Prostate gland (tissue), 2 donors: ENCODE measurements around the gene SNRPD2. TPM values are rescaled to one million over a fixed set of nuclear protein-coding genes. Genes with fewer than 3 reads are reported as not detected.

Experiments used
- DNase-seq: peaks from one replicate; pipeline ENCODE4 v3.0.0-alpha.2; 2019; ENCODE audit warnings: low spot score
- H3K27ac ChIP-seq, 2 donors: fragments of 200-600 bp; sonication (generic); 2 replicates each; pipeline ENCODE4 v1.5.1; 2017 to 2019
- H3K27me3 ChIP-seq: fragments of 200-600 bp; sonication (generic); replicated peaks from 2 replicates; pipeline ENCODE4 v1.5.1; 2019; ENCODE audit not compliant: insufficient read depth
- H3K36me3 ChIP-seq, 2 donors: fragments of 200-600 bp; sonication (generic); 1 replicate in 1 of 2; 2 replicates in 1 of 2; pipeline versions ENCODE4 v1.5.1 to v1.8.1; 2017 to 2019
- H3K4me1 ChIP-seq: fragments of 200-600 bp; sonication (generic); replicated peaks from 2 replicates; pipeline ENCODE4 v1.5.1; 2019
- H3K4me3 ChIP-seq, 2 donors: fragments of 200-600 bp; sonication (generic); 2 replicates each; pipeline ENCODE4 v1.5.1; 2017 to 2019
- H3K9me3 ChIP-seq: fragments of 200-600 bp; sonication (generic); 2 replicates; pipeline ENCODE4 v1.5.1; 2017
- POLR2A ChIP-seq: fragments of 450-650 bp; IDR thresholded peaks from one replicate; pipeline ENCODE4 v1.6.1; 2016; ENCODE audit warnings: antibody characterized with exemption, mild to moderate bottlenecking
- POLR2AphosphoS5 ChIP-seq: sonication (generic); formaldehyde crosslinking; IDR thresholded peaks from one replicate; pipeline ENCODE4 v1.6.1; 2017; ENCODE audit warnings: antibody characterized with exemption
- WGBS: methylation state at CpG from one replicate; pipeline ENCODE4 v1.1.5; 2018; 5-methylcytosine and 5-hydroxymethylcytosine counted together
- intact Hi-C: fragments of 100-400 bp; cut with DNase I; formaldehyde crosslinking; loops from one replicate; pipeline ENCODE4 v1.14.2; 2022
- total RNA-seq, 2 donors: library from RNA; depleted of rRNA; stranded (reverse); fragments of >200 nt; gene quantifications; one replicate each; pipeline ENCODE4 v1.1.0, GENCODE V29; 2016
- TF ChIP-seq, protein P1 (sequence below), 4 experiments: fragments of 200-600 bp in 2 of 4; fragments of 450-650 bp in 2 of 4; sonication (generic) in 2 of 4; IDR thresholded peaks; 1 replicate in 3 of 4; 2 replicates in 1 of 4; pipeline ENCODE4 v1.5.1; 2016 to 2019; ENCODE audit warnings: antibody characterized with exemption in 4 of 4, mild to moderate bottlenecking in 2 of 4, moderate library complexity in 2 of 4

The SNRPD2 gene
- 100 to 1,000 TPM; 132 to 240 TPM for total RNA-seq

- peaks cover 0 to 15% of the 10 kb centered on the region in 2 donors for H3K36me3 ChIP-seq
- peaks cover 3% of the 10 kb centered on the region for H3K4me1 ChIP-seq
- WGBS: under 1% methylated on average over 36 of the region's 36 CpGs
- intact Hi-C loops: loop anchor here (2.0 to 5.0 kb wide), 2 partner anchors 25 to 76 kb away; partner anchors contain the start of gene SIX5
- peak; percentile 85 for TF ChIP-seq POLR2AphosphoS5
- TF ChIP-seq, protein P1, sequence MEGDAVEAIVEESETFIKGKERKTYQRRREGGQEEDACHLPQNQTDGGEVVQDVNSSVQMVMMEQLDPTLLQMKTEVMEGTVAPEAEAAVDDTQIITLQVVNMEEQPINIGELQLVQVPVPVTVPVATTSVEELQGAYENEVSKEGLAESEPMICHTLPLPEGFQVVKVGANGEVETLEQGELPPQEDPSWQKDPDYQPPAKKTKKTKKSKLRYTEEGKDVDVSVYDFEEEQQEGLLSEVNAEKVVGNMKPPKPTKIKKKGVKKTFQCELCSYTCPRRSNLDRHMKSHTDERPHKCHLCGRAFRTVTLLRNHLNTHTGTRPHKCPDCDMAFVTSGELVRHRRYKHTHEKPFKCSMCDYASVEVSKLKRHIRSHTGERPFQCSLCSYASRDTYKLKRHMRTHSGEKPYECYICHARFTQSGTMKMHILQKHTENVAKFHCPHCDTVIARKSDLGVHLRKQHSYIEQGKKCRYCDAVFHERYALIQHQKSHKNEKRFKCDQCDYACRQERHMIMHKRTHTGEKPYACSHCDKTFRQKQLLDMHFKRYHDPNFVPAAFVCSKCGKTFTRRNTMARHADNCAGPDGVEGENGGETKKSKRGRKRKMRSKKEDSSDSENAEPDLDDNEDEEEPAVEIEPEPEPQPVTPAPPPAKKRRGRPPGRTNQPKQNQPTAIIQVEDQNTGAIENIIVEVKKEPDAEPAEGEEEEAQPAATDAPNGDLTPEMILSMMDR (IDR thresholded peaks at IDR 0.05): peak in 2 of 4 experiments; percentile 6 to 21
- TF ChIP-seq POLR2A: peak; percentile 80
- no peaks in the 10 kb centered on the region for H3K27me3 ChIP-seq
- DNase-seq: peak; percentile 91
- H3K27ac ChIP-seq: peak within 1 kb of the TSS; percentile 93 to 96
- H3K9me3 ChIP-seq: no peaks in the 10 kb centered on the region
- H3K4me3 ChIP-seq: peak within 1 kb of the TSS; percentile 71 to 75
Observed at GRCh38 chr19:45691516-45692186, at the start of gene SNRPD2. Gene SNRPD2 (minus strand): TSS chr19:45691953. CDS start chr19:45691888, 65 bp downstream.

DNA sequence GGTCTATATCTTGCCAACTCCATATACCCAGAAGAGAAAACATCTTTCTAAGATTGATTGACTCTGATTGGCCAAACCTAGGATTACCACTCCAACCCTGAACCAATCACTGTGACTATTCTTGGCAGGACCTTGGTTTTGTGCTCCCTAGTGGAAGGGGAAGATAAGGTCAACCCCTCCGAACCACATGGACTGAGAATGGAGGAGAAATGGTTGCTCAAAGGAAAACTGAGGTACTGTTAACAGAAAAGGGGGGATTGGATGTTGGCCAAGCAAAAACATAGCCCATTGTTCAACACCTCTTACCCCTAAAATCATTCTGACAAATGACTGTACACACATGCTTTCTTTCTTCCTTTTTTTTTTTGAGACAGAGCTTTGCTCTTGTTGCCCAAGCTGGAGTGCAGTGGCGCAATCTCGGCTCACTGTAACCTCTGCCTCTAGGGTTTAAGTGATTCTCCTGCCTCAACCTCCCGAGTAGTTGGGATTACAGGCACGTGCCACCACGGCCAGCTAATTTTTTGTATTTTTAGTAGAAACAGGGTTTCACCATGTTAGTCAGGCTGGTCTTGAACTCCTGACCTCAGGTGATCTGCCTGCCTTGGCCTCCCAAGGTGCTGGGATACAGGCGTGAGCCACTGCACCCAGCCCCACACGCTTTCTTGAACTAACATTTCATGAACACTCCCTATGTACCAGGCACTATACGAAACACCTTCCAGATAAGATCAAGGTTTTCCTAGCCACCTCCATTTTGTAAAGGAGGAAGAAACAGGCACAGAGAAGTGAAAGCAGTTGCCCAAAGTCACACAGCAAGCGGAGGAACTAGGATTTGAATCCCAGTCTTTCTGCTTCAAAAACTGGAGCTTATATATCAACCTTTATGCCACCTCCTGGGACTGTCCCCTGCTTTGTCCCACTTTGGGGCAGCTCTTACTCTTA, 48.0 kb upstream of the SNRPD2 start:
- no peaks in the 10 kb centered on the region for H3K36me3 ChIP-seq
- H3K27ac ChIP-seq: no peak overlapping the region
- TF ChIP-seq POLR2AphosphoS5: no peak
- TF ChIP-seq, protein P1 (IDR thresholded peaks at IDR 0.05): no peak
- no peak for TF ChIP-seq POLR2A
- 88% methylated on average over 10 of the region's 10 CpGs for WGBS
- H3K4me1 ChIP-seq: no peaks in the 10 kb centered on the region
- intact Hi-C loops: no loop called here
- no peaks in the 10 kb centered on the region for H3K27me3 ChIP-seq
- H3K9me3 ChIP-seq: no peaks in the 10 kb centered on the region
- DNase-seq: no peak
- no peak overlapping the region for H3K4me3 ChIP-seq

DNA sequence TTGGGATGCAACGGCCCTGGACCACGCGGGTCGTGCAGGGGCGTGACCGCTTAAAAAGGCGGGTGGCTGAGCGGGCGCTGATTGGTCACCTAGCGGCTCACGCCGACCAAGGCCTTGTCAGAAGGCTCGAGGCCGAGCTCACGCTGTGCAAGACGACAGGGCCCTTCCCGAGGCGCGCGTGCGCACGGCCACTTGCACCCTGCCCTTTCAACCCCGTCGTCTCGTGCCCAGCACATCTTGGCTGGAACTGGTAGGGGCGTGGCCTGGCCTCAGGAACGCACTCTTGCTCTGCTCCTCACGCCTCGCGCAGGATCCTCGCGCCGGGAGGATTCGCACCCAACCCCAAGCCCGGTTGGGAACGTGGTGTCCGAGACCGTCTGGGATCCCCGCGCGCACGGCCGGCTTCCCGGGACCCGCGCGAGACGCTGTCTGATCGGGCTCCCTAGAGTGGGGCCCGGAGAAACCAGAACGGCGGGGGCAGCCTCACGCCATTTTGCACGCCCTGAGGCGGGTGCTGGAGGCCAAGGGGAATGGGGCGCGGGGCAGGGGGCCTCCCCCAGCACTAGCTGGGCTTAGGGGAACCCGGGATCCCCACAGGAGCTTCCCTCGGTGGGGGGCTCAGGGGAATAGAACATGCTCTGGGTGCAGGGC, 41.5 kb upstream of the SNRPD2 start, which contains the start of gene MEIOSIN:
Gene MEIOSIN, plus strand, starts transcription at position 280 of the 651 bp plus-strand sequence. CDS start 1,938 bp downstream, outside the sequence.
- no peak within 1 kb of the TSS for H3K4me3 ChIP-seq
- DNase-seq: no peak
- WGBS: 91% methylated on average over 59 of the region's 59 CpGs

More for the DNA sequence above, 41.5 kb upstream of the SNRPD2 start, which contains the start of gene MEIOSIN:
- intact Hi-C loops: no loop called here
- Histone ChIP-seq H3K27me3 (no peaks in the 10 kb centered on the region), H3K9me3 (no peaks in the 10 kb centered on the region), H3K36me3 (no peaks in the 10 kb centered on the region), H3K27ac (no peak within 1 kb of the TSS), H3K4me1 (peaks cover 3% of the 10 kb centered on the region)
- TF ChIP-seq POLR2AphosphoS5 (no peak), POLR2A (no peak)
- TF ChIP-seq, protein P1 (IDR thresholded peaks at IDR 0.05): no peak
